ENCODE data around the gene APOL4. TPM values are rescaled to one million over a fixed set of nuclear protein-coding genes. Genes with fewer than 3 reads are reported as not detected.
A peak's percentile ranks its signal among the peaks of the same experiment; 100 is the strongest.

Gene APOL4
- total RNA-seq, 1 experiment from 2014 or later = 1.6 TPM

GRCh38 chr22:36180038-36180880 lies 21.4 kb downstream of the APOL4 start:
- H3K27me3 ChIP-seq (replicated peaks; ENCODE audit: insufficient read depth, low read depth, low read length, poor library complexity) = no peaks in the 10 kb centered on the region
- peak; percentile 78 for DNase-seq (ENCODE audit: low spot score)

GRCh38 chr22:36177160-36177559 lies 24.4 kb downstream of the APOL4 start:
- Histone ChIP-seq H3K36me3 (ENCODE audit: insufficient read depth, low read length, poor library complexity, severe bottlenecking) (no peaks in the 10 kb centered on the region), H3K27ac (ENCODE audit: low read depth, low read length, poor library complexity, severe bottlenecking) (no peak overlapping the region), H3K4me3 (ENCODE audit: low read depth, low read length, poor library complexity, severe bottlenecking) (no peak overlapping the region), H3K4me1 (ENCODE audit: insufficient read depth, low read length, poor library complexity, severe bottlenecking) (no peaks in the 10 kb centered on the region), H3K27me3 (replicated peaks; ENCODE audit: insufficient read depth, low read depth, low read length, poor library complexity) (no peaks in the 10 kb centered on the region), H3K9me3 (ENCODE audit: low read depth, low read length, poor library complexity, severe bottlenecking) (no peaks in the 10 kb centered on the region)
- POLR2A ChIA-PET (ENCODE audit: low non-redundant PET) = no interaction called here
- DNase-seq (ENCODE audit: low spot score) = no peak
- TF ChIP-seq CTCF (conservative IDR thresholded peaks at IDR 0.05; ENCODE audit: low read depth, low read length) = no peak
- TF ChIP-seq EZH2 (IDR thresholded peaks at IDR 0.05; ENCODE audit: borderline replicate concordance, low read depth, low read length, poor library complexity, severe bottlenecking) = no peak
- BruUV-seq (replicated peaks) = no TSS peak
- intact Hi-C loops (cut with micrococcal nuclease; ENCODE audit: unreplicated experiment) = no loop called here
- CTCF ChIA-PET = no interaction called here

More at GRCh38 chr22:36180038-36180880, 21.4 kb downstream of the APOL4 start:
- no peak overlapping the region for H3K27ac ChIP-seq (ENCODE audit: low read depth, low read length, poor library complexity, severe bottlenecking)
- intact Hi-C loops (cut with micrococcal nuclease; ENCODE audit: unreplicated experiment) = loop anchor here (5.0 kb wide), 1 partner anchor 33 kb away; no protein-coding TSS in a partner anchor
- H3K4me3 ChIP-seq (ENCODE audit: low read depth, low read length, poor library complexity, severe bottlenecking) = no peak overlapping the region
- peak; percentile 94 for TF ChIP-seq CTCF (conservative IDR thresholded peaks at IDR 0.05; ENCODE audit: low read depth, low read length)
- TF ChIP-seq EZH2 (IDR thresholded peaks at IDR 0.05; ENCODE audit: borderline replicate concordance, low read depth, low read length, poor library complexity, severe bottlenecking) = no peak
- no peaks in the 10 kb centered on the region for H3K9me3 ChIP-seq (ENCODE audit: low read depth, low read length, poor library complexity, severe bottlenecking)
- no TSS peak for BruUV-seq (replicated peaks)
- CTCF ChIA-PET = no interaction called here
- POLR2A ChIA-PET (ENCODE audit: low non-redundant PET) = no interaction called here
- H3K4me1 ChIP-seq (ENCODE audit: insufficient read depth, low read length, poor library complexity, severe bottlenecking) = peaks cover 16% of the 10 kb centered on the region
- no peaks in the 10 kb centered on the region for H3K36me3 ChIP-seq (ENCODE audit: insufficient read depth, low read length, poor library complexity, severe bottlenecking)

DNA sequence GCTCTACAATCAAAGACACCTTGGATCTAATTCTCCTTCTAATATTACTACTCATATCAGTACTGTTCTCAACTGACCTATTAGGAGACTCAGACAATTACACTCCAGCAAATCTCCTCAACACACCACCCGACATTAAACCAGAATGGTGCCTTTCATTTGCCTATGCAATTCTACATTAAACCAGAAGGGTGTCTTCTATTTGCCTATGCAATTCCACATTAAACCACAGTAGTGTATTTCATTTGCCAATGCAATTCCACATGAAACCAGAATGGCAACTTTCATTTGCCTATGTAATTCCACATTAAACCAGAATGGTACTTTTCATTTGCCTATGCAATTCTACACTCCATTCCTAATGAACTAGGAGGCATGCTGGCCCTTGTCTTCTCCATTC lies 25.7 kb downstream of the APOL4 start:
- intact Hi-C loops (cut with micrococcal nuclease; ENCODE audit: unreplicated experiment) = no loop called here
- DNase-seq (ENCODE audit: low spot score) = no peak
- Histone ChIP-seq H3K27me3 (replicated peaks; ENCODE audit: insufficient read depth, low read depth, low read length, poor library complexity) (no peaks in the 10 kb centered on the region), H3K36me3 (ENCODE audit: insufficient read depth, low read length, poor library complexity, severe bottlenecking) (no peaks in the 10 kb centered on the region), H3K4me1 (ENCODE audit: insufficient read depth, low read length, poor library complexity, severe bottlenecking) (no peaks in the 10 kb centered on the region), H3K9me3 (ENCODE audit: low read depth, low read length, poor library complexity, severe bottlenecking) (no peaks in the 10 kb centered on the region), H3K27ac (ENCODE audit: low read depth, low read length, poor library complexity, severe bottlenecking) (no peak overlapping the region), H3K4me3 (ENCODE audit: low read depth, low read length, poor library complexity, severe bottlenecking) (no peak overlapping the region)
- ChIA-PET POLR2A (ENCODE audit: low non-redundant PET) (no interaction called here), CTCF (no interaction called here)
- TF ChIP-seq EZH2 (IDR thresholded peaks at IDR 0.05; ENCODE audit: borderline replicate concordance, low read depth, low read length, poor library complexity, severe bottlenecking) (no peak), CTCF (conservative IDR thresholded peaks at IDR 0.05; ENCODE audit: low read depth, low read length) (no peak)
- no TSS peak for BruUV-seq (replicated peaks)
